ENCODE results near the gene STRBP. TPM values are rescaled to one million over a fixed set of nuclear protein-coding genes. Genes with fewer than 3 reads are reported as not detected.

The STRBP gene
- total and polyA plus RNA-seq, 2 donors: 41.8 to 48.4 TPM

DNA sequence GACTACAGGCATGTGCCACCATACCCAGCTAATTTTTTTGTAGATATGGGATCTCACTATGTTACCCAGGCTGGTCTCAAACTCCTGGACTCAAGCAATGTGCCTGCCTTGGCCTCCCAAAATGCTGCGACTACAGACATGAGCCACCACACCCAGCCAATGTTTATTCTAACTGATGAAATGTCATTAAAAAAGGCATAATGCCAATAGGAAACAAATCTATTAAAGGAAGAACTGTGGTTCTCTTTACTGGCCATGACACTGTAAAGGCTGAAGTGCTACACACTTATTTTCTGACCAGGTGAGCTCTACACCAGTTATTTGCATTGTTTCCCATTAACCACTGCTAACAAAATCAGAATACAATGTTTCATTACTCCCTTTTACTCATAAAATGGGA, 106.0 kb downstream of the STRBP start:
- DNase-seq (ENCODE audit: low read depth in 6 of 9, low spot score in 9 of 9): no peak
- peaks cover 5 to 7% of the 10 kb centered on the region in 2 donors for H3K36me3 ChIP-seq (ENCODE audit: control insufficient read depth in 2 of 2, insufficient read depth in 2 of 2, low read length in 1 of 2)
- H3K4me3 ChIP-seq (ENCODE audit: low read length in 2 of 2): no peak overlapping the region
- H3K9me3 ChIP-seq (ENCODE audit: control insufficient read depth in 2 of 2, insufficient read depth in 1 of 2, low read length in 1 of 2): no peaks in the 10 kb centered on the region
- H3K4me1 ChIP-seq (ENCODE audit: control insufficient read depth in 2 of 2, insufficient read depth in 2 of 2, low read length in 2 of 2): no peaks in the 10 kb centered on the region
- H3K27ac ChIP-seq (ENCODE audit: low read depth in 1 of 2, low read length in 1 of 2): no peak overlapping the region
- no peaks in the 10 kb centered on the region for H3K27me3 ChIP-seq (ENCODE audit: control insufficient read depth in 2 of 2, insufficient read depth in 1 of 2, low read length in 1 of 2)
- 97% methylated on average over 1 of the region's 1 CpG for WGBS

GRCh38 chr9:123157221-123157620, 111.2 kb downstream of the STRBP start:
- no peak overlapping the region for H3K27ac ChIP-seq (ENCODE audit: low read depth in 1 of 2, low read length in 1 of 2)
- H3K4me3 ChIP-seq (ENCODE audit: low read length in 2 of 2): no peak overlapping the region
- H3K9me3 ChIP-seq (ENCODE audit: control insufficient read depth in 2 of 2, insufficient read depth in 1 of 2, low read length in 1 of 2): no peaks in the 10 kb centered on the region
- H3K36me3 ChIP-seq (ENCODE audit: control insufficient read depth in 2 of 2, insufficient read depth in 2 of 2, low read length in 1 of 2): peaks cover 9 to 25% of the 10 kb centered on the region in 2 donors
- no peaks in the 10 kb centered on the region for H3K4me1 ChIP-seq (ENCODE audit: control insufficient read depth in 2 of 2, insufficient read depth in 2 of 2, low read length in 2 of 2)
- no peaks in the 10 kb centered on the region for H3K27me3 ChIP-seq (ENCODE audit: control insufficient read depth in 2 of 2, insufficient read depth in 1 of 2, low read length in 1 of 2)
- no peak for DNase-seq (ENCODE audit: low read depth in 6 of 9, low spot score in 9 of 9)
- 99% methylated on average over 3 of the region's 3 CpGs for WGBS

GRCh38 chr9:123150708-123151503, 117.5 kb downstream of the STRBP start:
- no peak overlapping the region for H3K4me3 ChIP-seq (ENCODE audit: low read length in 2 of 2)
- DNase-seq (ENCODE audit: low read depth in 6 of 9, low spot score in 9 of 9): no peak
- 98% methylated on average over 5 of the region's 5 CpGs for WGBS
- no peaks in the 10 kb centered on the region for H3K27me3 ChIP-seq (ENCODE audit: control insufficient read depth in 2 of 2, insufficient read depth in 1 of 2, low read length in 1 of 2)
- peaks cover 11 to 21% of the 10 kb centered on the region in 2 donors for H3K36me3 ChIP-seq (ENCODE audit: control insufficient read depth in 2 of 2, insufficient read depth in 2 of 2, low read length in 1 of 2)
- H3K4me1 ChIP-seq (ENCODE audit: control insufficient read depth in 2 of 2, insufficient read depth in 2 of 2, low read length in 2 of 2): no peaks in the 10 kb centered on the region
- H3K27ac ChIP-seq (ENCODE audit: low read depth in 1 of 2, low read length in 1 of 2): no peak overlapping the region
- no peaks in the 10 kb centered on the region for H3K9me3 ChIP-seq (ENCODE audit: control insufficient read depth in 2 of 2, insufficient read depth in 1 of 2, low read length in 1 of 2)

DNA sequence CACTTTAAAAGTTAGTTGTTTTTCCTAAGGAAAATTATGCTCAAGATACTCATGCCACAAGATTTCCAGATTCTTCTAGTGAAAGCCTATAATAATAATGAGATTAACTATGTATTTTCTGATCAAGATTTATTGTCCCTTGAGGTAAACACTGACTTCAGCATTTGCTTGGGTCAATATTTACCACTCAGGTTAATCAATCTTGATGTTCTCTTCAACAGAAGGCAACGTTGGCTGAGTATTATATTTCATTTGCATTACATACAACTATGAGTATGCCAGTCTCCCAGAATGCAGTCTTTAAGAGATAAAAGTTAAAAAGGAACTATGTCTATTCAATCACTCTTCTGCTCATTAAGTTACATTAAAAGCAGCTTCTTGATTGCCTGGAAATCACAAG, 119.3 kb downstream of the STRBP start:
- 95% methylated on average over 1 of the region's 1 CpG for WGBS

GRCh38 chr9:123138163-123138562, 130.2 kb downstream of the STRBP start:
- Histone ChIP-seq H3K9me3 (ENCODE audit: control insufficient read depth in 2 of 2, insufficient read depth in 1 of 2, low read length in 1 of 2) (no peaks in the 10 kb centered on the region), H3K27me3 (ENCODE audit: control insufficient read depth in 2 of 2, insufficient read depth in 1 of 2, low read length in 1 of 2) (no peaks in the 10 kb centered on the region), H3K4me1 (ENCODE audit: control insufficient read depth in 2 of 2, insufficient read depth in 2 of 2, low read length in 2 of 2) (no peaks in the 10 kb centered on the region), H3K4me3 (ENCODE audit: low read length in 2 of 2) (no peak overlapping the region), H3K27ac (ENCODE audit: low read depth in 1 of 2, low read length in 1 of 2) (no peak overlapping the region), H3K36me3 (ENCODE audit: control insufficient read depth in 2 of 2, insufficient read depth in 2 of 2, low read length in 1 of 2) (peaks cover 0 to 25% of the 10 kb centered on the region in 2 donors)
- WGBS: 92% methylated on average over 2 of the region's 2 CpGs
- no peak for DNase-seq (ENCODE audit: low read depth in 6 of 9, low spot score in 9 of 9)

More for the DNA sequence above, 119.3 kb downstream of the STRBP start:
- no peaks in the 10 kb centered on the region for H3K9me3 ChIP-seq (ENCODE audit: control insufficient read depth in 2 of 2, insufficient read depth in 1 of 2, low read length in 1 of 2)
- no peaks in the 10 kb centered on the region for H3K27me3 ChIP-seq (ENCODE audit: control insufficient read depth in 2 of 2, insufficient read depth in 1 of 2, low read length in 1 of 2)
- DNase-seq (ENCODE audit: low read depth in 6 of 9, low spot score in 9 of 9): no peak
- no peak overlapping the region for H3K4me3 ChIP-seq (ENCODE audit: low read length in 2 of 2)
- peaks cover 11 to 18% of the 10 kb centered on the region in 2 donors for H3K36me3 ChIP-seq (ENCODE audit: control insufficient read depth in 2 of 2, insufficient read depth in 2 of 2, low read length in 1 of 2)
- no peaks in the 10 kb centered on the region for H3K4me1 ChIP-seq (ENCODE audit: control insufficient read depth in 2 of 2, insufficient read depth in 2 of 2, low read length in 2 of 2)
- no peak overlapping the region for H3K27ac ChIP-seq (ENCODE audit: low read depth in 1 of 2, low read length in 1 of 2)

DNA sequence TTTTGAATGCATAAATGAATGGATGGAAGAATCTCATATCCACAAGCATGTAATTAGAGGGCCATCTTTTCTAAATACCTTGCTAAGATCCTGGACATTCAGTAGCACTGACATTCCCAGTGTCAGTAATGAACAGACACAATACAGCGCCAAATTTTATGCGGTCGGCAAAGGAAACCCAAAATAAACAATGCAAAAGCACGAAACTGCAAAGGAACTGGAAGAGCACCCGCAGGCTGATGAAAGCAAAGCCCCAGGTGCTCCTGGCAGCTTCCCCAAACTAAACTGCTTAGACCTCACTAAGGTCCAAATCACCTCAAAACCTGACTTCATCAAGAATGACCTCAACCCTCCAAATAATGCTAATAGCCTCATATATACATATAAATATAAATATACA, 133.0 kb downstream of the STRBP start:
- WGBS: 94% methylated on average over 5 of the region's 5 CpGs
- Histone ChIP-seq H3K27ac (ENCODE audit: low read depth in 1 of 2, low read length in 1 of 2) (no peak overlapping the region), H3K9me3 (ENCODE audit: control insufficient read depth in 2 of 2, insufficient read depth in 1 of 2, low read length in 1 of 2) (no peaks in the 10 kb centered on the region), H3K36me3 (ENCODE audit: control insufficient read depth in 2 of 2, insufficient read depth in 2 of 2, low read length in 1 of 2) (peaks cover 9 to 42% of the 10 kb centered on the region in 2 donors), H3K4me1 (ENCODE audit: control insufficient read depth in 2 of 2, insufficient read depth in 2 of 2, low read length in 2 of 2) (no peaks in the 10 kb centered on the region), H3K27me3 (ENCODE audit: control insufficient read depth in 2 of 2, insufficient read depth in 1 of 2, low read length in 1 of 2) (no peaks in the 10 kb centered on the region), H3K4me3 (ENCODE audit: low read length in 2 of 2) (no peak overlapping the region)
- DNase-seq (ENCODE audit: low read depth in 6 of 9, low spot score in 9 of 9): no peak

- Histone ChIP-seq H3K36me3 (ENCODE audit: control insufficient read depth in 2 of 2, insufficient read depth in 2 of 2, low read length in 1 of 2) (peaks cover 16 to 46% of the 10 kb centered on the region in 2 donors), H3K27me3 (ENCODE audit: control insufficient read depth in 2 of 2, insufficient read depth in 1 of 2, low read length in 1 of 2) (no peaks in the 10 kb centered on the region), H3K9me3 (ENCODE audit: control insufficient read depth in 2 of 2, insufficient read depth in 1 of 2, low read length in 1 of 2) (no peaks in the 10 kb centered on the region), H3K27ac (ENCODE audit: low read depth in 1 of 2, low read length in 1 of 2) (no peak overlapping the region), H3K4me3 (ENCODE audit: low read length in 2 of 2) (no peak overlapping the region), H3K4me1 (ENCODE audit: control insufficient read depth in 2 of 2, insufficient read depth in 2 of 2, low read length in 2 of 2) (no peaks in the 10 kb centered on the region)
- DNase-seq (ENCODE audit: low read depth in 6 of 9, low spot score in 9 of 9): no peak
- 97% methylated on average over 6 of the region's 6 CpGs for WGBS
These were observed 135.7 kb downstream of the STRBP start for GRCh38 chr9:123132696-123133095.

GRCh38 chr9:123131993-123132392, 136.4 kb downstream of the STRBP start:
- Histone ChIP-seq H3K27ac (ENCODE audit: low read depth in 1 of 2, low read length in 1 of 2) (no peak overlapping the region), H3K4me3 (ENCODE audit: low read length in 2 of 2) (no peak overlapping the region), H3K9me3 (ENCODE audit: control insufficient read depth in 2 of 2, insufficient read depth in 1 of 2, low read length in 1 of 2) (no peaks in the 10 kb centered on the region), H3K27me3 (ENCODE audit: control insufficient read depth in 2 of 2, insufficient read depth in 1 of 2, low read length in 1 of 2) (no peaks in the 10 kb centered on the region), H3K36me3 (ENCODE audit: control insufficient read depth in 2 of 2, insufficient read depth in 2 of 2, low read length in 1 of 2) (peaks cover 17 to 53% of the 10 kb centered on the region in 2 donors), H3K4me1 (ENCODE audit: control insufficient read depth in 2 of 2, insufficient read depth in 2 of 2, low read length in 2 of 2) (no peaks in the 10 kb centered on the region)
- DNase-seq (ENCODE audit: low read depth in 6 of 9, low spot score in 9 of 9): no peak

- Histone ChIP-seq H3K4me1 (ENCODE audit: control insufficient read depth in 2 of 2, insufficient read depth in 2 of 2, low read length in 2 of 2) (no peaks in the 10 kb centered on the region), H3K27ac (ENCODE audit: low read depth in 1 of 2, low read length in 1 of 2) (no peak overlapping the region), H3K27me3 (ENCODE audit: control insufficient read depth in 2 of 2, insufficient read depth in 1 of 2, low read length in 1 of 2) (no peaks in the 10 kb centered on the region), H3K36me3 (ENCODE audit: control insufficient read depth in 2 of 2, insufficient read depth in 2 of 2, low read length in 1 of 2) (peaks cover 17 to 53% of the 10 kb centered on the region in 2 donors), H3K9me3 (ENCODE audit: control insufficient read depth in 2 of 2, insufficient read depth in 1 of 2, low read length in 1 of 2) (no peaks in the 10 kb centered on the region), H3K4me3 (ENCODE audit: low read length in 2 of 2) (no peak overlapping the region)
- DNase-seq (ENCODE audit: low read depth in 6 of 9, low spot score in 9 of 9): no peak
- 97% methylated on average over 1 of the region's 1 CpG for WGBS
These were observed 137.1 kb downstream of the STRBP start for GRCh38 chr9:123131258-123131657.

All from thymus (tissue), 11 donors.